NCI-H69 (cell line): ENCODE data around the gene MYOT.

Source experiments
- DNase-seq: peaks from one replicate; lab custom pipeline; 2025; lab: John Stamatoyannopoulos, UW

Gene MYOT

DNA sequence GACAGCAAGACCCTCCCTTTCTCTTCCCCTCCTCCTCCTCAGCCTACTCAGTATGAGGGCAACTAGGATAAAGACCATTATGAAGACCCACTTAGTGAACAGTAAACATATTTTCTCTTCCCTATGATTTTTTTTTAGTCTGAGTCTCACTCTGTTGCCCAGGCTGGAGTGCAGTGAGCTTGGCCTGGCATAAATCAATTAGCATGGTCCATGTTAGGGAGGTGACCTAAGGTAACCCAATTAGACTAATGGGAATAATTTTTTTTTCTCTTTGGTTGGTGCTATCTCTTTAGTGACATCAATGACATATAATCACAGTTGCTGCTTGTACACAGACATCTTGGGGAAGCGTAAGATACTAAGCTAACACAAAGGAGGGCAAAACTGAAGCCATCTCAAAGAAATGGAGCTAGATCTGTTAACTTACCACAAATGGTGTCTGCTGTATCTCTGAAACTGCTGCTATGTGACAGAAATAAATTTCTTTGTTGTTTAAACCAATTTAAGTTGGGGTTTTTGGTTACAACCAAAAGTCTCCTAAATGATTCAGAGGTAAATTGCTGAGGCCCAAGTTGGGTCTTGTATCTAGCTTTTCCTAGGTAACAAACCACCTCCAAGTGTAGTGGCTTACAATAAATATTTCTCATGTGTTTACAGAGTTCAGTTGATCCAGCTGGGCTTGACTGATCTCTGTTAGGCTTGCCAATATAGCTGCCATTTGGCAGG lies 34.9 kb downstream of the MYOT start:
- DNase-seq, result no peak

DNA sequence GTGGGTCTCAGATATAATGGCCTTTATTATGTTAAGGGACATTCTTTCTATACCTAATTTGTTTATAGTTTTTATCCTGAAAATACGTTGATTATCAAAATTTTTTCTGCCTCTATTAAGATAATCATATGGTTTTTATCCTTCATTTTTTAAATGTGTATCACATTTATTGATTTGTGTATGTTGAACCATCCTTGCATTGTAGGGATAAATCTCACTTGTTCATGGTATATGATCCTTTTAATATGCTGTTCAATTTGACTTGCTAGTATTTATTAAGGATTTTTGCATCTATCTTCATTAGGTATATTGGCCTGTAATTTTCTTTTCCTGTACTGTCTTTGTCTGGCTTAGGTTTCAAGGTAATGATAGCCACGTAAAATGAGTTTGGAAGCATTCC lies 47.1 kb downstream of the MYOT start:
- no peak for DNase-seq

DNA sequence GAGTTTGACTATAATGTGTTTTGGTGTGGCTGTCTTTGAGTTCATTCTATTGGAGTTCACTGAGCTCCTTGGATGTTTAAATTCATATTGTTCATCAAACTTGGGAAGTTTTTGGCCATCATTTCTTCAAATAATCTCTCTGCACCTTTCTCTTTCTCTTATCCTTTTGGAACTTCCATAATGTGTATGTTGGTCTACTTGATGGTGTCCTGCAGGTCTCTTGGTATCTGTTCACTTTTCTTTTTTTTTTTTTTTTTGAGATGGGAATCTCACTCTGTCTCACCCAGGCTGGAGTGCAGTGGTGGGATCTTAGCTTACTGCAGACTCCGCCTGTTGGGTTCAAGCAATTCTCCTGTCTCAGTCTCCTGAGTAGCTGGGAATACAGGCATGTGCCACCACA lies 49.3 kb downstream of the MYOT start:
- no peak for DNase-seq

DNA sequence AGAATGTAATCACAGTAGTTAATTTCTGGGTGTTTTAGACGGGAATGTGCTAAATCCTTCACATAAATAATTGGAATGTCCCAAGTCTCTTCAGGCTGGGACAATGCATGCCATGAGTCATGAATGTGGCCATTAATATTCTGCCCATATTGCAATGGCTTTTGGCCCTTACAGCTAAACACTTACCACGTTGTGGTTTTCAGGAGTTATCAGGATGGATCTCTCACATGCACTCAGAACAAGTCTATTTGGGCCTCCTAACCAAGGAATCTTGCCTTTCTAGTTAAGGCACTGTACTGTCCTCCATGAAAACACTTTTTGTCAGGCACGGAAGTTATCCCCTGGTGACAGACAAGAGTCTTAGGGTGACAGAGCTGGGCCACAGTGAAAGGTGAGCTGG lies 54.3 kb downstream of the MYOT start:
- DNase-seq, result no peak

DNA sequence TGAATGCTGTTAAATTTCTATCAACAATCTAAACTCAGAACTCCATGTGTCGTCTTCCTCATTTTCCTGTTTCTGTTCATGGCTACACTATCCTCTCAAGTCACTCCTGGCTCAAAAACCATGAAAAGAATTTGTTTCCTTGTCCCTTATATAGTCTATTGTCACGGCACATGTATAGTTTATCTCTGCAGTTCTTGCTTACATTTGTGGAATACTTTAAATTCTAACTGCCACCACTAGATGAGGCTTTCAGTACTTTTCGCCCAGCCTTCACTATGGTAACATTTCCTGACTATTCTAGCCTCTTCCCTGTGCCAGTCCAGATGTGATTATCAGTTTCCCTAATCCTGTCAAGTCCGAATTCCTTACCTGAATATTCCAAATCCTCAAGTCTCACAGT lies 56.2 kb downstream of the MYOT start:
- DNase-seq, result no peak

DNA sequence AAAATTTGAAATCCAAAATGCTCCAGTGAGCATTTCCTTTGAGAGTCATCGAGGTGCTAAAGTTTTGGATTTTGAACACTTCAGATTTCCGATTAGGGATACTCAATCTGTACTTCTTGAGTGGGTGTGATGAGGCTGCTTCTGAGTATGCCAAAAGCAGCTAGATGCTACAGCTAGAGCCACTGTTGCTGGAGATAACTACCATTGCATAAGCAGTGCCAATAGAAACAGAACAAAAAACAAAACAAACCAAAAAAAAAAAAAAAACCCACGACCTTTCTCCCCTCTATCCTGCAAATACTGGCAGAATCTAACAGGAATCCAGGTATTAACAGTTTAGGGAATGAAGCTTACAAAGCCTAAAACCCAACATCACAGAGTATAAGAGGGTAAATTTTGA lies 65.1 kb downstream of the MYOT start:
- DNase-seq, result no peak

DNA sequence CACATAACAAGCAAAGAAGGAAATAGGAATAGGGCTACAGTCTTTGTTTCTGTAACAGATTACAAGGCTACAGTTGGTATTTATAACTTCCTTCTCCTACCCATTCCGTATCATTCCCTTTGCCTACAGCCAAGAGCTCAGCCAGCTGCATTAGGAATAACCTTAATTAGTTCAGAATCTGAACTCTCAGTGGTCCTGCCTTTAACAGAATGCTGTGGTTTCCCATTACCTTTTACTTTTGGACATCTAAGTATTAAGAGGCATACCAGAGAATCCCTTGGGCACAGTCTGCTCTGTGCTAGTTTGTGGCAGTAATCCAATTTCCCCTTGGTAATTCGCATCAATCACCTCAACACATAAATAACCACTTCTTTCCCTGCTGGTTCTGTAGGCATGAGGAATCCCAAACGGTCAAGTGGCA lies 65.8 kb downstream of the MYOT start:
- peak; percentile 67 for DNase-seq

DNA sequence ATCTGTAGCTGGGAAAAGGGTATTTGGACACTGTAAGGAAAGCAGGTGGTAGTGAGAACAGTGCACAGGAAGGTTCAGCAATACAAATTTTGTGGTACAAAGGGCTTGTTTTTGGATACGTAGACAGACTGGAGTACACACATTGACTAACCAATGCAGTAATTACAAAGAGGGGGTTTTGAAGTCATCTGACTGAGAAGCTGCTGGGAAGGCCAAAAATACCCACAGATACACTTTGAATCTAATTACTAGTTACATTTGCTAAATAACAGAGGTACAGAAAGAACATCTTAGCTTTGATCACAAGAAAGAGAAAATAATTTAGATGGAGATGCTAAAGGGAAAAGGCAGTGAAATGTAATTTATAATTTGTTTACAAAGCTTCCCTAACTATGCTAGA lies 67.5 kb downstream of the MYOT start:
- DNase-seq, result no peak

DNA sequence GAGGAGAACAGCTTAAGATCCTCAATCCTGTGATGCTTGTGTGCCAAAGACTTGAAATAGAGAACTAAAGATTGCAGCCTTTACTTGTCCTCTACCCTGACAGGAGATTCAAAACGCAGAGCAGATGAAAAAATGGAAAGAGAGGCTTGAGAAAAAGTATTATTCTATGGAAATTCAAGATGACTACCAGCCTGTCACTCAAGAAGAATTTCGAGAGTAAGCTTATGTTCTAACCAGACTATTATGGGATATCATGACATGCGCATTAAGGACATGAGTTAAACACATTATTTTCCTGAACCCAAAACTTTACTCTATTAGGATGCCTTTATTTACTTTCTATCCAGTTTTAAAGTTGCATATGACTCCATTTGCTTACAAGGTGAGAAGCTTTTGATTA lies 68.0 kb downstream of the MYOT start:
- DNase-seq, result no peak
